SKM-1 treated with dmso at 0.1 percent for 144 hours (cell line): ENCODE results near the gene CD53.
"Not testable (repeated sequence)": the region's sequence is repeated elsewhere in the genome, so short reads cannot be mapped to it uniquely, and the experiment has no call there.

ENCODE experiments used
- DNase-seq: peaks from one replicate; lab custom pipeline; 2025; ENCODE audit not compliant: unreplicated experiment; lab: John Stamatoyannopoulos, UW

Gene CD53, protein sequence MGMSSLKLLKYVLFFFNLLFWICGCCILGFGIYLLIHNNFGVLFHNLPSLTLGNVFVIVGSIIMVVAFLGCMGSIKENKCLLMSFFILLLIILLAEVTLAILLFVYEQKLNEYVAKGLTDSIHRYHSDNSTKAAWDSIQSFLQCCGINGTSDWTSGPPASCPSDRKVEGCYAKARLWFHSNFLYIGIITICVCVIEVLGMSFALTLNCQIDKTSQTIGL

DNA sequence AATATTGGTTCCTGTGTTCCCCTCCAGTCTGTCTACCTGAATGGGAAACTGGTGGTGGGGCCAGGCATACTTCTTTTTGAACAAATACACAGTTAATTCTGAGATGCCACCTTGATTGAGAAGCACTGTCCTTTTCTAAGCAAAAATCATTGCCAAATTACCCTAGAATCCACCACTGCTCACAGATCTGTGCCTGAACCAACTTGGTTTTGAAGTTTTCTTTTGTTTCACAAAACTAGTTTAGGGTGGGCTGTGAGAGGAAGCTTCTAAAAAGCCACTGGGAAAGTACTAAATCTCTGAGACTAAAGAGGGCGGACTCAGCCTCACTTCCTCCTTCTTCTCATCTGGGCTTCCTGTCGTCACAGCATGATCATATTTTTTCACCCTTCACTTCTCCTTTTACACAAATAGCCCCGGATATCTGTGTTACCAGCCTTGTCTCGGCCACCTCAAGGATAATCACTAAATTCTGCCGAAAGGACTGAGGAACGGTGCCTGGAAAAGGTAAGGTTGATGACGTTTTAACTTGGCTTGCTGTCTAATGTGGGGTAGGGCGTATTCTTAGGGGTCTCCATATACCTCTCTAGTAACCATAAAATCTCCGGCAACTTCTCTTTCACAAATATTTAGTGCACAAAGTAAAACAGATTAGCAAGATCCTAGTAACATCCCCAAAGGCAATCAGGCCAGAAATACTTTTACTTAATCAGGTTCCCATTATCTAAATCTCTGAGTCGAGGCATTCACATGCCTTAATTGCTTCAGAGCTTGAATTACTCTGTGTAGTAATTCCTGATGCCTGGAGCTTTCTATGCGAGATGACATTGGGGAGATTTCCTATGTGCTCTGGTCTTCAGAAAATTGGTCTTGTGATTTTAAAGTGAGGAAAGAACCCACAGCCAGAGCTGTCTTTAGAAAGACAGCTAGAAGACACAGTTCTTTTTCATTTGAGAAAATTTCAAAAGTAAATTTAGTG, at the start of gene CD53:
CD53 (plus strand) TSS at position 404 of the 976 bp plus-strand sequence. CDS start 18,261 bp downstream, outside the sequence.
- DNase-seq, result peak; percentile 92

DNA sequence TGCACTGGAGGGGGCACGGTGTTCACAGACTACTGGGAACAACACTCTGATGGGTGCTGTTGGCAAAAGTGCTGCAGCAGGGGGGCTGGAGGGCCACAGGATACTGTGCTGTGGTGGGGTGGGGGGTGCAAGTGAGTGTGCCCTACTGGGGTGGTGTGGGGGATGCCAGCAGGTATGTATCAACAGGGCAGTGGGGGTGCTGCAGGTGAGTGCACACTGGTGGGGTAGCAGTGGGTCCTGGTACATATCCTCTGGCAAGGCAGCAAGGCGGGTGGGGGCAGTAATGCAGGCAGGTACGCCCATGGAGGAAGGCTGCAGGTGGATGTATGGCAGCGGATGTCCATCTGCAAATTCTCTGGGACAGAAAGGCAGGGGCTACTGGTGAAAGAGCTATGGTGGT, 48.8 kb upstream of the CD53 start:
- DNase-seq, result no peak

DNA sequence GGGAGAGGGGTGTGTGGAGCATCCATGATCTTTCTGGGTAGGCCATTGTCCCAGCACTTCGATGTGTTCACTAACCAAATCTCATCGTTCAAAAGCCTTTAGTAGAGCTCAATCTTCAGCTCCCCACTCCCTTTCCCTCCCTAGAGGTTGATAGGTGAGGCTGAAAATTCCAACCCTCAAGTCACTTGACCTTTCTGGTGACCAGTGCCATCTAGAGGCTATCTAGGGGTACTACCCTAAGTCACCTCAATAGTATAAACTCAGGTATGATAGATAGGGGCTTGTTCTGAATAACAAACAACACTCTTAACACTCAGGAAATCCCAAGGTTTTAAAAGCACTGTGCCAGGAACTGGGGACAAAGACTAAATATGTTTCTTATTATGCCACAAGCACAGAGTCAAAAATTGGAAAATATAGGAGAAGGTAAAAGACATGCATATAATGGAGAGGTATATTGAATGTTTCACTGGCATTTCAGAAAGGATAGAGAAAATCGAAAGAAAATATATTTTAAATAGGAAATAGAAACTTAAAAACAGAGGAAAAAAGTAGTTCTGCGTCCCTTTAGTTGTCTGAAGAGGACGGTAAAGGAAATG, 42.9 kb upstream of the CD53 start:
- peak; percentile 11 for DNase-seq

DNA sequence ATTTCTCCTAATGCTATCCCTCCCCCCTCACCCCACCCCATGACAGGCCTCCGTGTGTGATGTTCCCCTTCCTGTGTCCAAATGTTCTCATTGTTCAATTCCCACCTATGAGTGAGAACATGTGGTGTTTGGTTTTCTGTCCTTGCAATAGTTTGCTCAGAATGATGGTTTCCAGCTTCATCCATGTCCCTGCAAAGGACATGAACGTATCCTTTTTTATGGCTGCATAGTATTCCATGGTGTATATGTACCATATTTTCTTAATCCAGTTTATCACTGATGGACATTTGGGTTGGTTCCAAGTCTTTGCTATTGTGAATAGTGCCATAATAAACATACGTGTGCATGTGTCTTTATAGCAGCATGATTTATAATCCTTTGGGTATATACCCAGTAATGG, 39.2 kb upstream of the CD53 start:
- not testable (repeated sequence) for DNase-seq

DNA sequence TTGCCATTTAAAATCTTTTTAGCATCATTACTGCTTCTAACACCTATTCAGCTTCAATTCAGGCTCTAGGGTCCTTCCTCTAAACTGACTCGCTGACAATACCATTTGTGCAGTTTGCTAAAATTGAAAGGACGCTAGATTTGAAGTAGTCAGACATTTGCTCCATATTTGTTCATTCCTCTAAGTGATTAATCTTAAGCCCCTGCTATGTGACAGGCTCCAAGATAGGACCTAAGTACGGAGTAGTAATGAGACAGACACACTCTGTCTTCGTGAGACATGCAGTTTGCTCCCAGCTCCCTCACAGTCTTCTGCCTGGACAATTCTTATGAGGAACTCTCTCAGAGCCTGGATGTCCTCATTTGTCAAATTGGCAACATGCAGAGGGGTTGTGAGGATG, 26.1 kb upstream of the CD53 start:
- DNase-seq, result no peak

DNA sequence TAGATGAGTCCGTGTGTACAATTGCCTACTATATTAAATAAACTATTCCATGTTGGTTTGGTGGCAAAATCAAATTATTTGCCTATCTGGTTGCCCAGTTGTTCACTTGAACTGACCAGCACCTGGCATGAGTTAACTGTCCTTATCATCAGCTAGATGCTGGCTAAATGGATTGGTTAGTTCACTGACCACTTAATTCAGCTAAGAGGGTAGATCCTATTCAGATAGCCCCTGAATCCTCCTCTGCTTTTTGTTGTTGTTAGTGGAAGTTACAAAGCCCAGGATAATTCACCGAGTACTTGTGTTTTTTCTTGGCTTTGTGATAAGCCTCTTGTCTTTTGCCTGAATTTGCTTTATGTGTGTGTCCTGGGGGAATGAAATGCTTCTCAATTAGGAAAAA, 22.8 kb upstream of the CD53 start:
- DNase-seq, result no peak

DNA sequence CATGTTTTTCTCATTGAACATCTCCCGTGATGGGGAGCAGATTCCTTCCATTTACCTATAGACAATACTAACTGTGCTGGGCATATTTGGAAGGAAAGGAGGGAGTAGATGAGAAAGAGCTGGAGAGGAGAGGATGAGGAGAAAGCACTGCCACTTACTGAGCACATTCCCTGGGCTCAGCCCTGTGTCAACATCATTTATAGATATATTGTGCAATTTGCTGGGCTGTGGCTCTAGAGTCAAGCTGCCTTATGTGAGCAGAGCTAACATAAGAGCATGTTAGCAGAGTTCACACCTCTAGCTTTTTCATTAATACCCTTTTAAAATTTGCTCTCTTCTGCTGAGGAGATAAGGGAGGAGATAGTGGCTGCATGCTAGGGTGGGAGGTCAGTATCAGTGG, 22.3 kb upstream of the CD53 start:
- DNase-seq, result no peak

DNA sequence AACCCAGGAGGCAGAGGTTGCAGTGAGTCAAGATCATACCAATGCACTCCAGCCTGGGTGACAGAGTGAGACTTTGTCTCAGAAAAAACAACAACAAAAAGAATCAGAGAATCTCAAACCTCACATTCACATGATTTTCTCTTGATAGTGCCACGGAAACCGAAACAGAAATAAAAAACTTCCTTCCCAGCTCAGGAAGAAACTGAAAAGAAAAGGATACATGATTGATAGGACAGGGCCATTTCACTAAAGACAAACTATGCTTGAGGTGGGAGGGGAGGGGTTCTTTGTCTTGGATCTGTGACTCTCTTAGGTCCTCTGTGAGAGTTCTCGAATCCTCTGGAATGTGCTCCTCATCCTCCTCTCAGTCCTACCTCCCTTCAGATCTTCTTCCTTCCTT, 19.8 kb upstream of the CD53 start:
- DNase-seq, result no peak

DNA sequence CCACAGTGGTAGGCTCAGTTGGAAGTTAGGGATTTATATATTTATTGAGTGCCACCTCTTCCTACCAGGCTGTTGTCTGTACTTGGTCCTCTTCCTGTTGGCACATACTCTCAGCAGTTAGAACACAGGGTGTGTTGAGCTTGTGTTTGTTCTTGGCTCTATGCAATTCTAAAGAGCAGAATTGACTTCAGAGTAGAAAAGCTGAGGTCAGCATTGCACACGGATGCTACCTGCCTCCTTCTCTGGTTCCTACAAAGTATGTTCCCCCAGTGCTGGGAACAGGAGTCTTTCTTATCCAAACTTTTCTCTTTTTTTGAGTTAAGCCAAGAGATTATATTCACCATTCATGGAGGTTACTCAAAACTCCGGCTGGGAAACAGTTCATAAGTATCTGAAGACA, 16.5 kb upstream of the CD53 start:
- DNase-seq, result no peak

DNA sequence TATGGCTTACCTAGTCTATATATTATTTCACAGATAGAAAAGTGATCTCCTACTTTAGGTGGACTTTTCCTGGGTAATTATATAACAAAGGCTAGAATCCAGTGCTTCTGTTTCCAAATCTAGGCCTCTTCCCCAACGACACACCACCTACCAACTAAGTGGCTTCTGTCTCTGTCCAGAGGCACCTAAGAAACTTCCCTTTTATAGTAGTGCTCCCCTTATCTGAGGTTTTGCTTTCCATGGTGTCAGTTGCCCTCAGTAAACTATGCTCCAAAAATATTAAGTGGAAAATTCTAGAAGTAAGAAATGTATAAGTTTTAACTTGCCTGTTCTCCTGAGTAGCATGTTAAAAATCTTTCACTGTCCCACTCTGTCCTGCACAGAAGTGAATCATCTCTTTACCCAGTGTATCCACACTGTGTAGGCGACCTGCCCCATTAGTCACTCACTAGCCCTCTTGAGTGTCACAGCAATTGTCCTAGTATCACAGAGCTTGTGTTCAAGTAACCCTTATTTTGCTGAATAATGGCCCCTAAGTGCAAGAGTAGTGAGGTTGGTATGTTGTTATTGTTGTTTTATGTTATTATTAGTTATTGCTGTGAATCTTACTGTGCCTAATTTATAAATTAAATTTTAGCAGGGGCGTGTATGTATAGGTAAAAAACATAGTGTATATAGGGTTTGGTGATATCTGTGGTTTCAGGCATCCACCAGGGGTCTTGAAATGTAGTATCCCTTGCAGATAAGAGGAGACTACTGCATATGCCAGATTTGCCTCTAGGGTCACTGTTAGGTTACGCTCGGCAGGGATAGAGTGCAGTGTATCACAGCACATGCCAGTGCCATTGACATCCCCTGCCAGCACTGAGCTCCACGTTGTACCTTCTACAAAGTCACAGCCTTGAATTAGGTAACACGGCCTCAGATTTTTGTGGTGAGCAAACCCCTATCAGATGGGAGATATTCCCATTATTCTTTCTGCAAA, 14.7 kb upstream of the CD53 start:
- no peak for DNase-seq

DNA sequence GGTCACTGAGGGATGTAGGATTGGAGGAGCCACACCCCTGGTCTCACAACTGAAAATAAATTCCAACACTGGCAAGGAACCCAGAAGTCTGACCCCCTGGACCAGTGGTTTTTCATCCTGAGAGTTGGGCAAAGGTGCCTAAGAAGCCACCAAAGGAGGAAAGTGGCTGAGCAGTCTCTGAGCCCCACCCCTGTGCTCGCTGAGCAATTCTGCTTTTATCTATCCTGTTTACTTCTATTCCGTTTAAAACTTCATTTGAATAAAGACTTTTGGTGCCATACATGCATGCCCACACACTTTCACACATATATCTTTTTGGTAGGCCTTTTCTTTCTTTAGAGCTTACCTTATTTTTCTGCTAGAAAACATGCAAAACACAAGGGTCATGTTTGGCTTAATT, 13.9 kb upstream of the CD53 start:
- DNase-seq, result no peak

DNA sequence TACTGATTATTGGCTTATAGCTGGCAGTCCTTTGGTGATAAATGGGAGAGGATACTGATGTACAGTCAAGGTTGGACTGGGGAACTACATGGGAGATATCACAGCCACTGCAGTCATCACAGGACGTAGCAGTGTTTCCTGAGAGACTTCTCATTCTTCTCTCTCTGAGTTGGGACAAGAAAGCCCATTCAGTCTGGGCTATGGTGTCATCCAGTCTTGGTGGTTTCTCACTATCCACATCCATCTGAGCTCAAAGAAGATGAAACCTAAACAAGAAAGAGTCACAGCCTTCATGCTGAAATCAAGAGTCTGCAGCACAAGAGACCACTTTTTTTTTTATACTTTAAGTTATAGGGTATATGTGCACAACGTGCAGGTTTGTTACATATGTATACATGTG, 12.8 kb upstream of the CD53 start:
- no peak for DNase-seq

DNA sequence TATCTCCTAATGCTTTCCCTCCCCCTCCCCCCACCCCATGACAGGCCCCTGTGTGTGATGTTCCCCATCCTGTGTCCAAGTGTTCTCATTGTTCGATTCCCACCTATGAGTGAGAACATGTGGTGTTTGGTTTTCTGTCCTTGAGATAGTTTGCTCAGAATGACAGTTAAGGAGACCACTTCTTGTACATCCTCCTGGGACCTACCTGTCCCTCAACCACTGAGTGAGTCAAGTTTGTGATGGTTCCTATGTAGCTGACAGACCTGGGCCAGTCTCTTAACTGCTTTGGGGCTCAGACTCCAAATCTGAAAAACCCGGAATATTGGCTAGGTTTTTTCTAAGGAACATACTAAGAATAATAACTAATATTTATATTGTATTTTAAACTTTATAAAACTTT, 12.3 kb upstream of the CD53 start:
- not testable (repeated sequence) for DNase-seq

DNA sequence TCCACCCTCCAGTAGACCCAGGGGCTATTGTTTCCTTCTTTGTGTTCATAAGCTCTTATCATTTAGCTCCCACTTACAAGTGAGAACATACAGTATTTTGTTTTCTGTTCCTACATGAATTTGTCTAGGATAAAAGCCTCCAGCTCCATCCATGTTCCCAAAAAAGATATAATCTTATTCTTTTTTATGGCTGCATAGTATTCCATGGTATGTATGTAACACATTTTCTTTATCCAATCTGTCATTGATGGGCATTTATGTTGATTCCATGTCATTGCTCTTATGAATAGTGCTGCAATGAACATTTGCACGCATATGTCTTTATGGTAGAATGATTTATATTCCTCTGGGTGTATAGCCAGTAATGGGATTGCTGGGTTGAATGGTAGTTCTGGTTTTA, 11.0 kb upstream of the CD53 start:
- not testable (repeated sequence) for DNase-seq

DNA sequence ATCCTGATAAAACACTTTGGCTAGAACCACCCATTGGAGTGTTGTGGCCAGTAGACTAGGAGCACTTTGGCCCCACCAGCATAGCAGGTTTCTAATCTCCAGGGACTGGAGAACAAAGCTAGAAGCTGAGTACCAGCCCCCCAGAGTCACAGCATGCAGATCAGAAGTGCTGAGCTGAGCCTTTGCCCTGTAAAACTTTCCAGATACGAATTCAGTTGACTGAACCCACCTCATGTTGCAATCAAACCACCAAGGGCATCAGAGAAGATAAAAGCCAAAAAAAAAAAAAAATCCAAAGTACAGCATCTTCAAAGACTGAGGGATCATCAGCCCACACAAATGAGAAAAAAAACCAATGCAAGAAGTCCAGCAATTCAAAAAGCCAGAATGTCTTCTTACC, 8.7 kb upstream of the CD53 start:
- DNase-seq, result no peak

DNA sequence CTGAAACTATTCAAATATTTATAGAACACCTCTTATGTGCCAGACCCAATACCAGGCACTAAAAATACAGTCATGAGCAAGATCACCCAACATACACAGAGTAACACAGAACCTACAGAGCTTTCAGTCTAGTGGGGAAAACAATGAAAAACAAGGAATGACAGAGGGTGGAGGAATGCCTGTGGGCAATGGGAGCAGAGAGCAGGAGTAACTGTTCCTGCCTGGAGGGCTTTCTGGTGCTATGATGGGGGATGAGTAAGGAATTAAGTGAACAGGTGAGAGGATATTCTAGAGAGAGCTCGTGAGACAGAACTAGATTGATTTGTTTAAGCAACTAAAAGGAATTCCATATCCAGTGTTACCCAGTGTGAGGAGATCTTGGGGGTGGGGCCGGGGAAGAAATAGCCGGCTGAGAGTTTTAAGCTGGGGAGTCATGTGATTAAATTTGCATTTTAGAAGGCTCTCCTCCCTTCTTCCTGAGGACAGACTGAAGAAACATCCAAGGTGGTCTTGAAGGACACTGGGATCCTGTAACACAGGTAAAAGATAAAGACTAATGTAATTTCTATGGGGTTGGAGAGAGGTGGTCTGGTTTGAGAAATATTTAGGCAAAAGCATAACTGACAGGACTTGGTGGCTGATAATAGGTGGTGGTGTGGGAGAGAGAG, 2.1 kb upstream of the CD53 start:
- DNase-seq, result no peak

DNA sequence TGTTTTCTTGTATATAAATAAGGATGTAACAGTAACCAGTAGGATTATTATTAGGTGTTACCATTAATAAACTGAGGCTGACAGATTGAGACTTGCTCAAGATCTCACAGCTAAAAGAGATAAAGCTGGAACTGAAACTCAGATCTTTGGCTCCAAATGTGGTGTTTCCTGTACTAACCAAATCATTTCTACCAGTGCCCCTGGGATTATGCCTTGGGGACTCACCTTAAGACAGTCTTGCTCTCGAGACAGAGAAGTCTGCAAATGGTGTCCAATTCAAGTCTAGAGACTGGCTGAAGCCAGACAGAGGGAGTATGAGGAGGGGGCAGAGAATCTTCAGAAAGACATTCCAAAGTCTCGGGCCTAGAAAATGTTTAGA, 593 bp upstream of the CD53 start:
- no peak for DNase-seq

DNA sequence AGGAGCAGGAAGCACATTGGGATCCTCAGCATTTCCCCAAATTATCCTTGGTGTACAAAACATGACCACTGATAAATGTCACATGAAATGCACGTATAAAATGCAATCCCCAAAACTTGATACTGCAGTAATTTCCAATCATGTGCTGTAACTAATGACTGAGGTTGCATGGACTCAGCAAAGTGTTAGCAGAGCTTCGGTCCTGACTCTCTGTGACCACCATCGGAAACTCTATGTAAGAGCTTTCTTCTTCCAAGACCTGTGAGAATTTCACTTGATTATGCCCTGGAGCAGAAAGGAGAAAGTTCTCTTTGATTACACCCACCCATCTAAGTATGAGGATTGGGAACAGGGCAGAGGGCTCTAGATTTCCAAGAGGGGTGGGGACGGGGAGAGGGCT, 908 bp downstream of the CD53 start:
- DNase-seq, result no peak

DNA sequence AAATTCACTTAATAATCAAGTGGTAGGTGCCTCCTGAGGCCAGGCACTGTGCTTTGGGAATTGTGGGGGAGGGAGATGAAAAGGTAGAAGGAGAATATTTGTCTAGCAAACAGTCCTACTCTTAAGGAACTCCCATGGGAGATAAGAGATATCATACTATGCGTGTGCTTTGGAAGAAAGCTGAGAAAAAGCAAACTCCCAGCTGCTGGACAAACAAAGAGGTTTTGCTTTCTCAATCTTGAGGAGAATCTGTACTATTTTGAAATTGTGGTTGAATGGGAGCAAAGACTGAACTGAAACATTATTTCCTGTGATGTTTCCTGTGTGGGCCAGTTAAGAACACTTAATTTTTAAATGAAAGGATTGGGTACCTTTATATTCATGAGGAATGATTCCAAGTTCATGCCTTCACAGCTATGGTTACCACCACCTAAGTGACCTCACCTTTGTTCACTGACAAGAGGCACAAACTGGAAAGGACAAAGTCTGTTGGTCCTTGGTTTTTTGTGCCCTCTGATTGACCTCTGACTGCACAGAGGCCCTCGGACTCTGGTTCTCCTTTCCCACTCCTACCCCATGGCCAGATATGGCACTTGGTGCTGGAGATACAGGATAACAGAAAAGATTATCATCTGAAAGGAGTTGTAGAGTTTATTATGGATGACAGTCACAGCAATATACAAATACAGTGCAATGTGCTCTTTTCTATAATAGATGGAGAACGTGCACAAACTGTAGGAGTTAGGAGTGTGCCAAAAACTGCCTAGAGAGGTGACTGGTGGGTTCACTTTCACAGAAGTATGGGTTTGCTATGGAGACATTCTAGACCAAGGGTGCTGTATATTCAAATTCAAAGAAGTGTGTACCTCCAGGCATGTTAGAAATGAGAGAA, 1.6 kb downstream of the CD53 start:
- peak; percentile 49 for DNase-seq
